Activated CD8-positive, alpha-beta memory T cell treated with anti-CD3 and anti-CD28 coated beads, Interleukin-2, amount 50 U/mL, for 48 hours (primary cell): ENCODE data around the gene GPRC5C.
"Not testable (repeated sequence)": the region's sequence is repeated elsewhere in the genome, so short reads cannot be mapped to it uniquely, and the experiment has no call there.

Experiments used
- DNase-seq: peaks from one replicate; pipeline ENCODE4 v3.0.0-alpha.2; 2020

The GPRC5C gene

GRCh38 chr17:74431568-74432423 lies at the start of gene GPRC5C:
GPRC5C (plus strand) TSS chr17:74432088; CDS start chr17:74439777, 7,689 bp downstream.
- DNase-seq: peak; percentile 76

GRCh38 chr17:74383141-74383540 lies 48.7 kb upstream of the GPRC5C start:
- DNase-seq: no peak

GRCh38 chr17:74385201-74385600 lies 46.7 kb upstream of the GPRC5C start:
- DNase-seq: no peak

- DNase-seq: no peak
These were observed 45.5 kb upstream of the GPRC5C start for GRCh38 chr17:74386386-74386785.

GRCh38 chr17:74387365-74388218 lies 44.3 kb upstream of the GPRC5C start:
- DNase-seq: no peak

GRCh38 chr17:74389084-74389753 lies 42.7 kb upstream of the GPRC5C start:
- DNase-seq: no peak

GRCh38 chr17:74389937-74390679 lies 41.8 kb upstream of the GPRC5C start:
- no peak for DNase-seq

- no peak for DNase-seq
These were observed 40.9 kb upstream of the GPRC5C start for GRCh38 chr17:74390680-74391653.

- DNase-seq: no peak
These were observed 40.1 kb upstream of the GPRC5C start for GRCh38 chr17:74391771-74392170.

- no peak for DNase-seq
These were observed 39.0 kb upstream of the GPRC5C start for GRCh38 chr17:74392848-74393247.

GRCh38 chr17:74393346-74393942 lies 38.4 kb upstream of the GPRC5C start:
- DNase-seq: no peak

GRCh38 chr17:74394275-74394950 lies 37.5 kb upstream of the GPRC5C start:
- no peak for DNase-seq

GRCh38 chr17:74394977-74395376 lies 36.9 kb upstream of the GPRC5C start:
- DNase-seq: no peak

GRCh38 chr17:74396567-74396966 lies 35.3 kb upstream of the GPRC5C start:
- no peak for DNase-seq

GRCh38 chr17:74402048-74402447 lies 29.8 kb upstream of the GPRC5C start:
- DNase-seq: no peak

GRCh38 chr17:74403512-74404137 lies 28.3 kb upstream of the GPRC5C start:
- no peak for DNase-seq

- DNase-seq: no peak
These were observed 27.7 kb upstream of the GPRC5C start for GRCh38 chr17:74404218-74404617.

- DNase-seq: no peak
These were observed 27.1 kb upstream of the GPRC5C start for GRCh38 chr17:74404789-74405188.

- not testable (repeated sequence) for DNase-seq
These were observed 26.6 kb upstream of the GPRC5C start for GRCh38 chr17:74405311-74405710.

GRCh38 chr17:74407384-74407783 lies 24.5 kb upstream of the GPRC5C start:
- DNase-seq: no peak
